HG02885 (cell line): ENCODE results near the gene ZBTB22.

Experiments used
- ATAC-seq: cut with Tn5 transposase; IDR thresholded peaks from one replicate; pipeline ENCODE4 v1.9.1; 2021; ENCODE audit warnings: mild to moderate bottlenecking; ENCODE audit not compliant: unreplicated experiment, poor library complexity

ZBTB22 gene

GRCh38 chr6:33333666-33334065, 16.1 kb upstream of the ZBTB22 start:
- ATAC-seq, result no peak

GRCh38 chr6:33330736-33331135, 13.2 kb upstream of the ZBTB22 start:
- no peak for ATAC-seq

- no peak for ATAC-seq
Observed at GRCh38 chr6:33329058-33329457, 11.5 kb upstream of the ZBTB22 start.

GRCh38 chr6:33324125-33324524, 6.6 kb upstream of the ZBTB22 start:
- no peak for ATAC-seq

GRCh38 chr6:33323623-33323948, 6.0 kb upstream of the ZBTB22 start:
- ATAC-seq, result peak; percentile 8

GRCh38 chr6:33321227-33321626, 3.7 kb upstream of the ZBTB22 start:
- no peak for ATAC-seq

GRCh38 chr6:33320315-33321181, 3.0 kb upstream of the ZBTB22 start:
- no peak for ATAC-seq

- no peak for ATAC-seq
Observed at GRCh38 chr6:33319939-33320314, 2.4 kb upstream of the ZBTB22 start.

- no peak for ATAC-seq
Observed at GRCh38 chr6:33318426-33319073, 1.0 kb upstream of the ZBTB22 start.

GRCh38 chr6:33317419-33317668, 200 bp downstream of the ZBTB22 start:
- no peak for ATAC-seq

GRCh38 chr6:33316603-33317418, 733 bp downstream of the ZBTB22 start:
- no peak for ATAC-seq

- ATAC-seq, result no peak
Observed at GRCh38 chr6:33315793-33316602, 1.5 kb downstream of the ZBTB22 start.

GRCh38 chr6:33314943-33315792, 2.4 kb downstream of the ZBTB22 start:
- no peak for ATAC-seq

GRCh38 chr6:33314515-33314942, 3.0 kb downstream of the ZBTB22 start:
- no peak for ATAC-seq

GRCh38 chr6:33313709-33314514, 3.6 kb downstream of the ZBTB22 start, which contains the start of gene TAPBP:
Gene TAPBP (minus strand): TSS chr6:33314078. CDS start chr6:33314041, 37 bp downstream.
- ATAC-seq, result peak; percentile 33

- ATAC-seq, result no peak
Observed at GRCh38 chr6:33313105-33313708, 4.3 kb downstream of the ZBTB22 start.

GRCh38 chr6:33312361-33313104, 5.0 kb downstream of the ZBTB22 start:
- ATAC-seq, result peak; percentile 28

- no peak for ATAC-seq
Observed at GRCh38 chr6:33306356-33306755, 11.2 kb downstream of the ZBTB22 start.
